Stomach (tissue), 9 donors: ENCODE data around the gene C4orf46. TPM values are rescaled to one million over a fixed set of nuclear protein-coding genes. Genes with fewer than 3 reads are reported as not detected.
A peak's percentile ranks its signal among the peaks of the same experiment; 100 is the strongest.

Source experiments
- DNase-seq, 2 donors: peaks; one replicate each; pipeline versions ENCODE4 v3.0.0 to v3.0.0-alpha.2; 2013 to 2019
- H3K27ac ChIP-seq, 5 donors: fragments of 200-600 bp in 4 of 5; sonication (generic) in 4 of 5; one replicate each; pipeline ENCODE4 v1.5.1; 2013 to 2019; ENCODE audit warnings: mild to moderate bottlenecking in 1 of 5, moderate library complexity in 1 of 5
- H3K27me3 ChIP-seq, 3 donors: fragments of 200-600 bp; sonication (generic); one replicate each; pipeline ENCODE4 v1.5.1; 2017 to 2019; ENCODE audit warnings: mixed run types in 1 of 3
- H3K36me3 ChIP-seq, 4 donors: fragments of 200-600 bp; sonication (generic); 1 replicate in 3 of 4; 2 replicates in 1 of 4; pipeline ENCODE4 v1.5.1; 2016 to 2019
- H3K4me1 ChIP-seq, 4 donors: fragments of 200-600 bp; sonication (generic); one replicate each; pipeline ENCODE4 v1.5.1; 2016 to 2019
- H3K4me3 ChIP-seq, 4 donors: fragments of 200-600 bp; sonication (generic) in 3 of 4; one replicate each; pipeline ENCODE4 v1.5.1; 2016 to 2019; ENCODE audit warnings: mild to moderate bottlenecking in 1 of 4
- H3K9me3 ChIP-seq, 4 donors: fragments of 200-600 bp; sonication (generic); one replicate each; pipeline ENCODE4 v1.5.1; 2016 to 2019
- EP300 ChIP-seq: sonication (generic); formaldehyde crosslinking; IDR thresholded peaks from one replicate; pipeline ENCODE4 v1.6.1; 2017; ENCODE audit warnings: antibody characterized with exemption
- POLR2A ChIP-seq, 4 donors: fragments of 450-650 bp; IDR thresholded peaks; one replicate each; pipeline ENCODE4 v1.6.1; 2016; ENCODE audit warnings: antibody characterized with exemption in 4 of 4, control low read depth in 2 of 4, mild to moderate bottlenecking in 1 of 4, moderate library complexity in 1 of 4
- POLR2AphosphoS5 ChIP-seq, 3 donors: sonication (generic); formaldehyde crosslinking; IDR thresholded peaks; one replicate each; pipeline ENCODE4 v1.6.1; 2016; ENCODE audit warnings: antibody characterized with exemption in 3 of 3
- WGBS, 5 donors: extraction: QIAGEN DNeasy Blood & Tissue Kit in 3 of 5; methylation state at CpG; one replicate each; pipeline versions ENCODE4 v1.1.5 to v1.1.7; 2013 to 2018; 5-methylcytosine and 5-hydroxymethylcytosine counted together
- intact Hi-C: fragments of 100-400 bp; cut with DNase I; formaldehyde crosslinking; loops from one replicate; pipeline ENCODE4 v1.15.1; 2023; ENCODE audit warnings: low total_unique reads
- polyA plus RNA-seq, 3 donors: library from polyadenylated mRNA; stranded (reverse); fragments of 200-250 nt; gene quantifications; one replicate each; pipeline ENCODE4 v1.2.3, GENCODE V29; 2013
- total RNA-seq, 5 donors: library from RNA; depleted of rRNA; stranded (reverse); fragments of >200 nt; gene quantifications; one replicate each; pipeline versions ENCODE4 v1.1.0 to v1.2.3, GENCODE V29; 2014 to 2016
- TF ChIP-seq, protein P1 (sequence below), 7 experiments: fragments of 450-650 bp in 4 of 7; fragments of 200-600 bp in 3 of 7; sonication (generic) in 3 of 7; IDR thresholded peaks; one replicate each; pipeline ENCODE4 v1.5.1; 2016 to 2019; ENCODE audit warnings: antibody characterized with exemption in 7 of 7, control low read depth in 2 of 7, mild to moderate bottlenecking in 1 of 7
- donor health status: healthy with polysubstance abuse.
- donor health status: Bipolar disorder and iron deficiency.
- donor health status: healthy.

C4orf46 gene
- total and polyA plus RNA-seq, 8 donors = 0.29 to 23.5 (median 2.5) TPM

DNA sequence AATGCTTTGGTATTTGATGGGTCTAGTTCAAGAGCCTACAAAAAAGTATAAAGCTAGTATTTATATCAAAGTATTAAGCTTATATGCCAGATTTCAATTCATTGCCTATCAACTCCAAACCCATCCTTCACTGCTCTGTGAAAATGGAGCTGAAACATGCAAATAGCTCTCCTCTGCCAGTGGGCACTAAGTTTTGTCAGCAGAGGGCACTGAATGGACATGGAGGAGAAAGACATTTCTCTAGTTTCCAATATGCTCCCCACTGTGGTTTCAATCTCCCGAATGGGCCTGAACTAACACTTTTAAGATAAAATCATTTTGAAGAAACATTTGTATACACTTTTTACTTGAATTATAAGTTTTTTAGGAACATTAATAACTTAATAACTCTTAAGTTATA, 39.1 kb upstream of the C4orf46 start:
- intact Hi-C loops = no loop called here
- peaks cover 61 to 100% (median 99%) of the 10 kb centered on the region in 4 donors for H3K36me3 ChIP-seq
- no peak overlapping the region for H3K4me3 ChIP-seq
- WGBS, 5 donors = 41 to 85% (median 58%) methylated on average over 1 of the region's 1 CpG
- H3K27ac ChIP-seq = no peak overlapping the region
- no peaks in the 10 kb centered on the region for H3K27me3 ChIP-seq
- no peaks in the 10 kb centered on the region for H3K9me3 ChIP-seq
- no peaks in the 10 kb centered on the region for H3K4me1 ChIP-seq
- peak in 1 of 2 donors; percentile 21 for DNase-seq
- TF ChIP-seq, protein P1, sequence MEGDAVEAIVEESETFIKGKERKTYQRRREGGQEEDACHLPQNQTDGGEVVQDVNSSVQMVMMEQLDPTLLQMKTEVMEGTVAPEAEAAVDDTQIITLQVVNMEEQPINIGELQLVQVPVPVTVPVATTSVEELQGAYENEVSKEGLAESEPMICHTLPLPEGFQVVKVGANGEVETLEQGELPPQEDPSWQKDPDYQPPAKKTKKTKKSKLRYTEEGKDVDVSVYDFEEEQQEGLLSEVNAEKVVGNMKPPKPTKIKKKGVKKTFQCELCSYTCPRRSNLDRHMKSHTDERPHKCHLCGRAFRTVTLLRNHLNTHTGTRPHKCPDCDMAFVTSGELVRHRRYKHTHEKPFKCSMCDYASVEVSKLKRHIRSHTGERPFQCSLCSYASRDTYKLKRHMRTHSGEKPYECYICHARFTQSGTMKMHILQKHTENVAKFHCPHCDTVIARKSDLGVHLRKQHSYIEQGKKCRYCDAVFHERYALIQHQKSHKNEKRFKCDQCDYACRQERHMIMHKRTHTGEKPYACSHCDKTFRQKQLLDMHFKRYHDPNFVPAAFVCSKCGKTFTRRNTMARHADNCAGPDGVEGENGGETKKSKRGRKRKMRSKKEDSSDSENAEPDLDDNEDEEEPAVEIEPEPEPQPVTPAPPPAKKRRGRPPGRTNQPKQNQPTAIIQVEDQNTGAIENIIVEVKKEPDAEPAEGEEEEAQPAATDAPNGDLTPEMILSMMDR (IDR thresholded peaks at IDR 0.05) = no peak
- TF ChIP-seq POLR2AphosphoS5 (IDR thresholded peaks at IDR 0.05) (no peak), POLR2A (IDR thresholded peaks at IDR 0.05) (no peak), EP300 (no peak)

DNA sequence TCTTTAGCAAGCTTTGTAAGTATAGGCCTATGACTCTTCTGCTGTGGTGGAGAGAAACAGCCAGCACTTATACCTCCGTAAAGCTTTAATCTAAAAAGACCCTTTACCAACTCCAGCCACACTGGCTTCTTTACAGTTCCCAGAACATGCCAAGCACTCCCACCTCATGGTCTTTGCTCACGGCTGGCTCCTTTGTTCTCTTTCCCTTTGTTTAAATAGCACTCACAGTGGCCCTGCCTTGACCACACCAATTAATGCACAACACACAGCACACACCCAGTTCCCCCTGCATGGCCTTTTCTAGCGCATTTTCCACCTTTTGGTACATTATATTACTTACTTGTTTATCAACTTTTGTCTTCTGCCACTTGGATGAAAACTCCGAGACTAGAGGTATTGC, 32.6 kb upstream of the C4orf46 start:
- WGBS, 5 donors = 68 to 89% (median 71%) methylated on average over 4 of the region's 4 CpGs
- no peaks in the 10 kb centered on the region for H3K9me3 ChIP-seq
- no peak overlapping the region for H3K4me3 ChIP-seq
- intact Hi-C loops = no loop called here
- no peak overlapping the region for H3K27ac ChIP-seq
- DNase-seq = peak in 1 of 2 donors; percentile 40
- no peaks in the 10 kb centered on the region for H3K27me3 ChIP-seq
- H3K4me1 ChIP-seq = no peaks in the 10 kb centered on the region
- TF ChIP-seq, protein P1 (IDR thresholded peaks at IDR 0.05) = no peak
- TF ChIP-seq EP300 (no peak), POLR2A (IDR thresholded peaks at IDR 0.05) (no peak), POLR2AphosphoS5 (IDR thresholded peaks at IDR 0.05) (no peak)
- peaks cover 31 to 91% (median 78%) of the 10 kb centered on the region in 4 donors for H3K36me3 ChIP-seq

DNA sequence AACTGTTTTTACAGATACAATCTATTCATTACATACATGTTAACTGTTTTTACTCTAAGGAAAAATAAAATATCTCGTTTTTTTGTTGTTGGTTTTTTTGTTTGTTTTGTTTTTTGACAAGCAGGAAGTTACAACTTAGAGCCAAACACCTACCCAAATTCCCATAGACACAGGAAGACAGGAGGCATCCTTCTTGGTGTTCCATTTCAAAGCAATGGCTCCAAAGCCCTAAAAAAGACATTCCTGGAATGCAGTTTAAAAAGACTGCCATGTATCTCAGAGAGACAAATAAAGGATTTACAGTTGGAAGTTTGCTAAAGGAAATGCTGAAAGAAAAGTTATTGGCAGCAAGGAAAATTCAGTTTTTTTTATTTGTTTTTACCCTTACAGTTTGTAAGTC, 17.1 kb upstream of the C4orf46 start:
- no peaks in the 10 kb centered on the region for H3K9me3 ChIP-seq
- H3K27me3 ChIP-seq = no peaks in the 10 kb centered on the region
- DNase-seq = no peak
- no peak overlapping the region for H3K4me3 ChIP-seq
- H3K27ac ChIP-seq = no peak overlapping the region
- 73 to 84% (median 80%) methylated on average over 1 of the region's 1 CpG for WGBS, 5 donors
- intact Hi-C loops = no loop called here
- no peak for TF ChIP-seq POLR2AphosphoS5 (IDR thresholded peaks at IDR 0.05)
- TF ChIP-seq POLR2A (IDR thresholded peaks at IDR 0.05) = no peak
- TF ChIP-seq, protein P1 (IDR thresholded peaks at IDR 0.05) = no peak
- TF ChIP-seq EP300 = no peak
- no peaks in the 10 kb centered on the region for H3K4me1 ChIP-seq
- H3K36me3 ChIP-seq = peaks cover 3 to 81% (median 55%) of the 10 kb centered on the region in 4 donors

DNA sequence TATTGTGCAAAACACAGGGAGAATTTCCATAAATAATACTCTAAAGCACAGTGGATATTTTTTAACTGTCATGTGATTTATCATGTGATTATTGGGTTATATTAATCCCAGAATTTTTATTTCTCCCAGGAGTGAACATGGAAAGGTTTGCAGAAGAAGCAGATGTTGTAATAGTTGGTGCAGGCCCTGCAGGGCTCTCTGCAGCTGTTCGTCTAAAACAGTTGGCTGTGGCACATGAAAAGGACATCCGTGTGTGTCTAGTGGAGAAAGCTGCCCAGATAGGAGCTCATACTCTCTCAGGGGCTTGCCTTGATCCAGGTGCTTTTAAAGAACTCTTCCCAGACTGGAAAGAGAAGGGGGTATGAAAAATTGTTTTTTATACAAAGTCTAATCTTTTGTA, 10.4 kb upstream of the C4orf46 start:
- Histone ChIP-seq H3K27me3 (no peaks in the 10 kb centered on the region), H3K27ac (no peak overlapping the region), H3K4me1 (peaks cover 0 to 4% (median 0%) of the 10 kb centered on the region in 4 donors), H3K36me3 (peaks cover 3 to 51% (median 46%) of the 10 kb centered on the region in 4 donors), H3K9me3 (no peaks in the 10 kb centered on the region), H3K4me3 (no peak overlapping the region)
- 53 to 82% (median 73%) methylated on average over 2 of the region's 2 CpGs for WGBS, 5 donors
- intact Hi-C loops = no loop called here
- TF ChIP-seq POLR2AphosphoS5 (IDR thresholded peaks at IDR 0.05) (no peak), POLR2A (IDR thresholded peaks at IDR 0.05) (no peak), EP300 (no peak)
- TF ChIP-seq, protein P1 (IDR thresholded peaks at IDR 0.05) = no peak
- DNase-seq = peak in 1 of 2 donors; percentile 16
